Body of pancreas (tissue), 4 donors: ENCODE measurements around the gene SREBF1.

Experiments used
- POLR2A ChIP-seq, 3 donors: fragments of 450-650 bp; IDR thresholded peaks; one replicate each; pipeline ENCODE4 v1.6.1; 2016; ENCODE audit warnings: antibody characterized with exemption in 3 of 3, mild to moderate bottlenecking in 2 of 3
- TF ChIP-seq, protein P1 (sequence below), 7 experiments: fragments of 450-650 bp in 4 of 7; fragments of 200-600 bp in 3 of 7; sonication (generic) in 3 of 7; IDR thresholded peaks; one replicate each; pipeline ENCODE4 v1.5.1; 2016 to 2019; ENCODE audit warnings: antibody characterized with exemption in 7 of 7

- TF ChIP-seq, protein P1, sequence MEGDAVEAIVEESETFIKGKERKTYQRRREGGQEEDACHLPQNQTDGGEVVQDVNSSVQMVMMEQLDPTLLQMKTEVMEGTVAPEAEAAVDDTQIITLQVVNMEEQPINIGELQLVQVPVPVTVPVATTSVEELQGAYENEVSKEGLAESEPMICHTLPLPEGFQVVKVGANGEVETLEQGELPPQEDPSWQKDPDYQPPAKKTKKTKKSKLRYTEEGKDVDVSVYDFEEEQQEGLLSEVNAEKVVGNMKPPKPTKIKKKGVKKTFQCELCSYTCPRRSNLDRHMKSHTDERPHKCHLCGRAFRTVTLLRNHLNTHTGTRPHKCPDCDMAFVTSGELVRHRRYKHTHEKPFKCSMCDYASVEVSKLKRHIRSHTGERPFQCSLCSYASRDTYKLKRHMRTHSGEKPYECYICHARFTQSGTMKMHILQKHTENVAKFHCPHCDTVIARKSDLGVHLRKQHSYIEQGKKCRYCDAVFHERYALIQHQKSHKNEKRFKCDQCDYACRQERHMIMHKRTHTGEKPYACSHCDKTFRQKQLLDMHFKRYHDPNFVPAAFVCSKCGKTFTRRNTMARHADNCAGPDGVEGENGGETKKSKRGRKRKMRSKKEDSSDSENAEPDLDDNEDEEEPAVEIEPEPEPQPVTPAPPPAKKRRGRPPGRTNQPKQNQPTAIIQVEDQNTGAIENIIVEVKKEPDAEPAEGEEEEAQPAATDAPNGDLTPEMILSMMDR (IDR thresholded peaks at IDR 0.05), result no peak
- no peak for TF ChIP-seq POLR2A (IDR thresholded peaks at IDR 0.05)
Measured at GRCh38 chr17:17851103-17852002, 14.6 kb upstream of the SREBF1 start.
